GM21737 (cell line): ENCODE data around the gene OASL.
"Not testable (repeated sequence)": the region's sequence is repeated elsewhere in the genome, so short reads cannot be mapped to it uniquely, and the experiment has no call there.

Experiments used
- ATAC-seq: cut with Tn5 transposase; IDR thresholded peaks from one replicate; pipeline ENCODE4 v1.9.1; 2021; ENCODE audit warnings: mild to moderate bottlenecking, moderate library complexity; ENCODE audit not compliant: unreplicated experiment

The OASL gene

DNA sequence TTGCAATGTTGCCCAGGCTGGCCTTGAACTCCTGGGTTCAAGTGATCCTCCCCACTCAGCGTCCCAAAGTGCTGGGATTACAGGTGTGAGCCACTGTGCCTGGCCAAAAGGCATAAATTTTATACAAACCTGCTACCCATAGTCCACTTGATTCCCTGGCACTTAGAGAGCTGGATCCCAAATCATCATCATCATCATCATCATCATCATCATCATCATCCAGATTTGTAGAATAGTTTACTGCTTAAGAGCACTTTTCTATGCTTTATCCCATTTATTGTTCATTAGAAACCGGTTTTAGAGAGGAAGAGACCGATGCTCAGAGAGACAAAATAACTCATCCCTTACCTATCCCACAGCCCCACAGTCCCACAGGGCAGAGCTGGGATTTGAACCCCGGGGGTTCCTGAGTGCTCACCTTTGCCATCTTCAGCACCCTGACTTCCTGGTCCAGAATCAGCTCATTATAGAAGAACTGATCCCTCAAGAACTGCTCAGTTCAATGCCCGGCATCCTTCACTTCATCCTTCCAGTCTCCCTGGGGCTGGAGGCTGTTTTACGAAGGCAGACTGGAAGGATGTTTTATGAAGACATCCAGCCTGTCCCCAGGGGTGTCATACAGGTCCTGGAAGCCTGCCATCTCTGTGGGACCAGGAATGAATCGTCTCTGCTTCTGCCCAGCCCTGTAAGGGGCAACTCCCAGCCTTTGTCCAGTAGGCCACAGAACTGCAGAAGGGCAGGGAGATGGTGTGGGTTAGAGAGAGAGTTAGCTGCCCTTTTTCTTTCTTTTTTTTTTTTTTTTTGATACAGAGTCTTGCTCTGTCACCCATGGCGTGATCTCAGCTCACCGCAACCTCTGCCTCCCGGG, 20.2 kb upstream of the OASL start:
- no peak for ATAC-seq

- no peak for ATAC-seq
Measured at GRCh38 chr12:121057794-121058193, 18.7 kb upstream of the OASL start.

DNA sequence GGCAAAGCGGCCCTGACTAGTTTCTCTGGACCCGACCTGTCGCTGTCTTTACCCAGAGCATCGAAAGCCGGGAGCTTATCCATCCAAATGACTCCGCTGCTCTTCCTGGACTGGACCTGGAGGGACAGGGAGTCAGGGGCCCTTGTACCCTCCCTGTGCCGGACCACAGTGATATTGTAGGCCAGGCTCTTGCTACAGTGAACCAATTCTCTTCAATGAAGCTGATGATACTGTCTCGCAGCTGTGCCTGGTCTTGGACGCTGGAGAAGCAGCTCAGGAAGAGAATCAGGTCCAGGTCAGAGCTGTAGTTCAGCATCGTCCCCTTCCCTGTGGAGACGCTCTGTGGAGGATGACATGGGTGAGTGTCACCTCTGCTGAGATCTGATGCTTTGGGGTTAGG, 14.7 kb upstream of the OASL start:
- ATAC-seq: no peak

- no peak for ATAC-seq
Measured at GRCh38 chr12:121050725-121051124, 11.7 kb upstream of the OASL start.

DNA sequence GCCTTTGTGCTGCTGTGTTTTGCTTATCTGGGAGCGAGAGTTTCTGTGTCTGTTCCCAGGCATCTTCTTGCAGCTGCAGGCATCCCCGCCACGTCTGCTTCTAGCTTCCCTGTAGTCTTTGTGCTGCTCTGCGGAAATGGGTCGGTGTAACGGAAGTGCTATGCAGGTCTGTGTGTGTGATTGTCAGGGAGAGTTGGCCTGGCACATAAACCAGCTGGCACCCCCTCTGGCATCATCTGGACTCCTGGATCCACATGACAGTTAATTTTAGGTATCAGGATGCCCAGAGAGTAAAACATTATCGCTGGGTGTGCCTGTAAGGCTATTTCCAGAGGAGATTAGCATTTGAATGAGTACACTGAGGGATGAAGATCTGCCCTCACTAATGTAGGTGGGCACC, 9.4 kb upstream of the OASL start:
- ATAC-seq: no peak

GRCh38 chr12:121047400-121047799, 8.4 kb upstream of the OASL start:
- not testable (repeated sequence) for ATAC-seq

DNA sequence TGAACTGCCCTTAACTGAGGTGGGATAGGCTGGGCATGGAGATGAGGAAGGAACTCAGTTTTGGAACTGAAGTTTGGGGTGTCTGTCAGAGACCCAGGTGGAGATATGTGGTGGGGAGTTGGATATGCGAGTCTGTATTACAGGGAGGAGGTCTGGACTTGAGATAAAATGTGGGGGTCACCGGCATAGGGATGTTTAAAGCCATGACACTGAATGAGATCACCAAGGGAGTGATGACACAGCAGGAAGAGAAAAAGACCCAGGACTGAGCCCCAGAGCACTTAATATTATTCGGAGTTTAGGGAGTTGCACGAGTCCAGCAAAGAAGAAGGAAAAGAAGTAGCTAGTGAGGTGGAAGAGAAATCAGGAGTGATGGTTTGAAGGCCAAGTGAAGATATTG, 4.0 kb upstream of the OASL start:
- no peak for ATAC-seq

GRCh38 chr12:121036810-121037326, 2.2 kb downstream of the OASL start:
- ATAC-seq: no peak

DNA sequence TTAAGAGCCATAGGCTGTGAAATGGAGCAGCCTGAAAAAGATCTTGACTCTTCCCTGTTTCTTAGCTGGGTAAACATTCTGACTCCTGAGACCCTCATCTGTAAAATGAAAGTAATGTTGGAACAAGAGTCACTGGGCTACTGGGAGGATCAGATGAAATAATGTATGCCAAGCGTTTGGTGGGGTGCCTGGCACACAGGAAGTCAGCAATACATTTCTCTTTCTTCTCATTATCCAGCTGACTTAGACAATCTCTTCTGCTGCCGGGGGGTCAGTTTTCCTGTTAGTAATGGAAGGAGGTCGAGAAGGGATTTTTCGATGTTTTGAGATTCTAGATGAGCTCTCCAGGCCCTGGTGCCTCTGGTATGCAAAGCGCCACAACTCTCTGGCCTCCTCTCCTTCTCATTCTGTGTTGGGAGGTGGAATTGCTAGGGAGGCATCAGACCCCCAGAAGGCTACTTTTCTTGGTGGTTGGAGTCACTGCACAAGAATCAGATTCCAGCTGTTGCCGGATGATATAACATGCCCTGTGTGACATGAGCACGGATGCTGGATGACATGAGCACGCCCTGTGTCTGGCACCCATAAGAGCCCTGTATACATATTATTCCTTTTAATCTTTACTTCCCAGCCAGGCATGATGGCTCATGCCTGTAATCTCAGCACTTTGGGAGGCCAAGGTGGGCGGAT, 4.3 kb downstream of the OASL start:
- ATAC-seq: no peak

GRCh38 chr12:121033625-121034349, 5.3 kb downstream of the OASL start:
- ATAC-seq: no peak

DNA sequence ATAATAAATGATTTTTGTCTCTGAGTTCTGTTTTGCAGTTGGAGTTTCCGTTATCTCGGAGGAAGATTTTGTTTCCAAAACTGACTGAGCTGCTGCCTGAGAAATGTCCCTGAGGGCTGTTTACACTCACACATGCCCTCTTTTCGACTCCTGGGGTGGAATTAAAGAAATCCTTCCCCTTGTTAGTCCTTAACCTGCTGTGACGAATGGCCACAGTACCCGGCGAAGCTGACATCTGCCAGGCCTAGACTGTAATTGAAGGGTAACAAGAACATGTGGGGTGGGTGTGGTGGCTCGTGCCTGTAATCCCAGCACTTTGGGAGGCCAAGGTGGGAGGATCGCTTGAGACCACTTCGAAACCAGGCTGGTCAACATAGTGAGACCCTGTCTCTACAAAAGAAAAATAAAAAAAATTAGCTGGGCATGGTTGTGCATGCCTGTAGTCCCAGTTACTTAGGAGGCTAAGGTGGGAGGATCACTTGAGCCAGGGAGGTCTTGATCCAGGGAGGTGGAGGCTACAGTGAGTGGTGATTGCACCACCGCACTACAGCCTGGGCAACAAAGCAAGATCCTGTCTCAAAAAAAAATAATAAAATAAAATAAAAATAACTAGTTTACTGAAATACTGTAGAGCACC, 8.4 kb downstream of the OASL start:
- no peak for ATAC-seq

GRCh38 chr12:121026274-121027045, 12.6 kb downstream of the OASL start:
- ATAC-seq: no peak

DNA sequence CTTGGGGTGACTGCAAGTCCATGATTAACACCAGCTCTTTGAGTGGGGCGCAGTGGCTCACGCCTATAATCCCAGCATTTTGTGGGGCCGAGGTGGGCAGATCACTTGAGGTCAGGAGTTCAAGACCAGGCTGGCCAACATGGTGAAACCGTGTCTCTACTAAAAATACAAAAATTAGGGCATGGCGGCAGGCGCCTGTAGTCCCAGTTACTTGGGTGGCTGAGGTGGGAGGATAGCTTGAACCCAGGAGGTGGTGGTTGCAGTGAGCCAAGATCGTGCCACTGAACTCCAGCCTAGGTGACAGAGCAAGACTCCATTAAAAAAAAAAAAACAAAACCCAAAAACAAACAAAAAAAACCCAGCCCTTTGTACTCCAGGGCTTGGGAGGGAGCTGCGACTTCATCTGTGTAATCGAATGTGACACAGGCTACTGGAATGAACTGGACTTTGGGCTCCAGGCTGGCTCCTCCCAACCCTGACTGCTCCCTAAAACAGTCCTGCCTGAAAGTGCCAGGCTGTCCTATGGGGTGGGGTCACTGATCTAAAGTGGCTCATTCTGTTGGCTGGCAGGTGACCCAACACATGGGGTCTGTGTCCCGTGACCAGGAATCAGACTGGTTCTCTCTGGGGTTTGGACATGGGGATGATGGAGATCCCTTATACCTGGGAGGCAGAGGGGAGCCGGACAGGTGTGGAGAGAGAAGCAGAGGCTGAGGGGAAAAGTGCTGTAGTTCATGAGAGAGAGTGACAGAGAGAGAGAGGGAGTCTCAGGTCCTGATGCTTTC, 13.4 kb downstream of the OASL start:
- ATAC-seq: no peak

DNA sequence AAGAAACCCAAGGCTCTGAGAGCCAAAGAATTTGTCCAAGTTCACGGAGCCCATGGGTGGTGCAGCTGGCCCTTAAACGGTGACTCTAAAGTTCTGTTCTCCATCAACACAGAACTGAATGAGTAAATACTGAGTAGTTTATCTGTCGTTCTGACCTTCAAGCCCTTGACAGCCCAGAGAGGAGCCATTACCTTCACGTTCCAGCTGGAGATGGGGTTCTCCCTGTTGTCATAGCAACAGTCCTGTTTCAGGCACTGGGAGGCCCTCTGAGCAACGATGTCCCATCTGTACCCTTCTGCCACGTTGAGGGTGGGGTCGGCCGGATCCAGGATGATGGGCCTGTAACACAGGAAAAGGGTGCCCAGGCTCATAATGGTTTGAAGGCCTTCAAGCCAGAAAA, 15.2 kb downstream of the OASL start:
- no peak for ATAC-seq

DNA sequence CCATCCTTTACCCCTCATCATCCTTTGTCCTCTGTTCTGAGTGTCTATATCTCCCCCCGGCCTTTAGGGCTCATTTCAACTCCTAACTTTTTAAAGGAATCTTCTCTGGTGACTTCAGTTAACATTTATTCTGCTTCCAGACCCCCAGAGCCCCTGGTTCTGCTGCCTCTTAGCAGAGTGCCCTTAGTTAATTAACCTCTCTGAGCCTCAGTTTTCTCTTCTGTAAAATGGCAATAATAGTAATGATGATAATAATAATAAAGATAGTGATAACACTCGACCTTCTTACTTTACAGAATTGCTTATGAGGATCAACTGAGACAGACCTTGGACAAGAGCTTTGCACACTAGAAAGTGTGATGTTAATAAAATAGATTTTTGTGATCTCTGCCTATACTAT, 16.3 kb downstream of the OASL start:
- ATAC-seq: no peak

GRCh38 chr12:121021754-121022153, 17.3 kb downstream of the OASL start:
- no peak for ATAC-seq

DNA sequence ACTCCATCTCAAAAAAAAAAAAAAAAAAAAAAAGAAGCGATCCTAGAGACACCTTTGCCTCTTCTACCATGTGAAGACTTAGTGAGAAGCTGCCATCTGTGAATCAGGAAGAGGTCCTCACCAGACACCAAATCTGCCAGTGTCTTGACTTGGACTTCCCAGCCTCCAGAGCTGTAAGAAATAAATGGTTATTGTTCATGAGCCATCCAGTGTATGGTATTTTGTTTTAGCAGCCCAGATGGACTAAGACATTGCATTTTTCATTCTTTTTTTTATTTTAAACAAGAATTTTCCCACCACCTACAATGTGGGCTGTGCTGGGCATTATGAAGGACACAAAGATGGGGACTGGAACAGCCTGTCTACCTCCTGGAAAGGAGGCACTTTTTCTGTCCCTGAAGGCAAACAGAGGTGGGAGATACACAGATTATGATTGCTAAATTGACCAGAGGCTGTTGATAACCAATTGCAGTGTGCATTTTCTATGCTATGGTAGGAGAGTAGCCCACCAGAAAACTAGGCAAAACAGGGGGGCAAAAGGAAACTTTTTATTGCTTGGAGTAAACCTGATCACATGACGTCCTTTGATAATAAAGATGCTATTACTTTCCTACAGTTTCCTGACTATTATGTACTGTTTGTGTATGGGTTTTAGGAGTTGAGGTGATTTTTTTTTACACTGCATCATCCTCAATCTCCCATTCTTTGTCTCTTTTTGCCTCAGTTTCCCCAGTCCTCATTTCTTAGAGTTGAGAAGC, 20.0 kb downstream of the OASL start:
- no peak for ATAC-seq

DNA sequence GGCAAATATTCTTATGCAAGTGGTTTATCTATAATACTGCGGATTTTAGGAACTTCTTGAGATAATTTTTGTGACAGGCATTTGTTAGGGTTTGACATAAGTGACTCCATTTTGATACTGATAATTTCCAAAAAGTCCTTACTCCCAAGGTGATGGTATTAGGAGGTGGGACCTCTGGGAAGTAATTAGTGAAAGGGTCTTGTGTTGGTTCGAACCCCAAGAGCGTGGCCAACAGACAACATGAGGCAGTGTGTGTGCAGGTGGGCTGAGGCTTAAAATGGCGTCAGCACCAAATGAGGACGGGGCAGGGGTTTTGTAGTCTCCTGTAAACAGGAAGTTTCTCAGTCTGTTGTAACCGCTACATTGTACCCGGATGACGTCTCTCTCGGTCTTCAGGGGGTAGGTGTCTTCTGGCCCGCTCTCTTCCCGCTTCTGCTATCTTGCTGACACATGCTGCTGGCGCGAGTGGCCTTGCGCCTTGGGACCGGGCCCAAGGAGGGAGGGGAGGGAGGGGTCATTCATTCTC, 21.0 kb downstream of the OASL start:
- ATAC-seq: no peak
